GM12873 (cell line): ENCODE data around the gene EXOC6B.

Experiments used
- CTCF ChIP-seq: IDR thresholded peaks from 2 replicates; pipeline ENCODE4 v1.5.1; 2012; ENCODE audit warnings: low read depth, mild to moderate bottlenecking, moderate library complexity, low read length, control low read depth; ENCODE audit not compliant: insufficient read depth; ENCODE audit errors: missing control alignments

EXOC6B gene

GRCh38 chr2:72207334-72207733, 618.5 kb downstream of the EXOC6B start:
- TF ChIP-seq CTCF = no peak

GRCh38 chr2:72205504-72205881, 620.3 kb downstream of the EXOC6B start:
- TF ChIP-seq CTCF = no peak

GRCh38 chr2:72204786-72205503, 620.9 kb downstream of the EXOC6B start:
- no peak for TF ChIP-seq CTCF

- no peak for TF ChIP-seq CTCF
Observed at GRCh38 chr2:72204156-72204785, 621.6 kb downstream of the EXOC6B start.

- TF ChIP-seq CTCF = no peak
Observed at GRCh38 chr2:72198532-72199241, 627.1 kb downstream of the EXOC6B start.

GRCh38 chr2:72193723-72194122, 632.1 kb downstream of the EXOC6B start:
- TF ChIP-seq CTCF = no peak

GRCh38 chr2:72191441-72191840, 634.4 kb downstream of the EXOC6B start:
- no peak for TF ChIP-seq CTCF
